WTC11 (cell line): Measurements from ENCODE around the gene ZNF582.

Experiments
- ATF6 ChIP-seq: sonication (generic); formaldehyde crosslinking; IDR thresholded peaks from 2 replicates; pipeline ENCODE4 v1.8.1; 2023; ENCODE audit warnings: mild to moderate bottlenecking, missing genetic modification reagents
- CDX4 ChIP-seq: fragments of 250-450 bp; sonication (Bioruptor Pico); IDR thresholded peaks from 2 replicates; pipeline ENCODE4 v1.9.0; 2021; ENCODE audit warnings: moderate library complexity, mild to moderate bottlenecking, inconsistent platforms, borderline replicate concordance
- CTCF ChIP-seq: fragments of 200-600 bp; IDR thresholded peaks from 2 replicates; pipeline ENCODE4 v1.8.0; 2022; ENCODE audit warnings: antibody characterized with exemption
- E2F4 ChIP-seq: sonication (generic); formaldehyde crosslinking; IDR thresholded peaks from 2 replicates; pipeline ENCODE4 v1.8.1; 2022; ENCODE audit warnings: low read depth, mild to moderate bottlenecking, moderate library complexity, missing genetic modification reagents, borderline replicate concordance
- NR3C1 ChIP-seq: sonication (generic); formaldehyde crosslinking; conservative IDR thresholded peaks from 2 replicates; pipeline ENCODE4 v1.8.1; 2023; ENCODE audit warnings: low read depth, mild to moderate bottlenecking, missing genetic modification reagents
- SP1 ChIP-seq: sonication (generic); formaldehyde crosslinking; conservative IDR thresholded peaks from 2 replicates; pipeline ENCODE4 v1.8.1; 2022; ENCODE audit warnings: missing genetic modification reagents

- TF ChIP-seq CDX4 (CRISPR knock-in tag) = no peak
- TF ChIP-seq SP1 (CRISPR knock-in tag) = 0 out of 2 replicates have a peak, but pooled peaks have one; percentile 45
- TF ChIP-seq CTCF = peak; percentile 59
- no peak for TF ChIP-seq NR3C1 (CRISPR knock-in tag)
- TF ChIP-seq E2F4 (CRISPR knock-in tag) = 0 out of 2 replicates have a peak, but pooled peaks have one; percentile 25
- TF ChIP-seq ATF6 (CRISPR knock-in tag) = no peak
Observed at GRCh38 chr19:56393119-56394012, at the start of gene ZNF582.
